GM12872 (cell line): ENCODE results near the gene VMP1.

ENCODE experiments used
- CTCF ChIP-seq: IDR thresholded peaks from 3 replicates; pipeline ENCODE4 v1.5.1; 2011; ENCODE audit warnings: low read depth, mild to moderate bottlenecking, low read length, moderate library complexity; ENCODE audit not compliant: insufficient read depth

VMP1 gene

GRCh38 chr17:59676716-59677115, 30.7 kb upstream of the VMP1 start:
- no peak for TF ChIP-seq CTCF

- no peak for TF ChIP-seq CTCF
Observed at GRCh38 chr17:59678918-59679317, 28.5 kb upstream of the VMP1 start.

- no peak for TF ChIP-seq CTCF
Observed at GRCh38 chr17:59680314-59680713, 27.1 kb upstream of the VMP1 start.

- TF ChIP-seq CTCF, result no peak
Observed at GRCh38 chr17:59683283-59683682, 24.2 kb upstream of the VMP1 start.

GRCh38 chr17:59684967-59685366, 22.5 kb upstream of the VMP1 start:
- no peak for TF ChIP-seq CTCF

GRCh38 chr17:59688008-59688407, 19.4 kb upstream of the VMP1 start:
- no peak for TF ChIP-seq CTCF

- no peak for TF ChIP-seq CTCF
Observed at GRCh38 chr17:59688496-59688895, 19.0 kb upstream of the VMP1 start.

GRCh38 chr17:59693582-59693981, 13.9 kb upstream of the VMP1 start:
- no peak for TF ChIP-seq CTCF
